Subcutaneous abdominal adipose tissue (tissue), 5 donors: Measurements from ENCODE around the gene FPGT.
"Not testable (repeated sequence)": the region's sequence is repeated elsewhere in the genome, so short reads cannot be mapped to it uniquely, and the experiment has no call there.

Experiments used
- H3K27ac ChIP-seq: one replicate; pipeline ENCODE4 v1.7.0; 2013; ENCODE audit warnings: low read depth, mild to moderate bottlenecking, inconsistent platforms, low read length, moderate library complexity
- H3K27me3 ChIP-seq, 5 donors: one replicate each; pipeline ENCODE4 v1.7.0; 2013; ENCODE audit warnings: low read length in 5 of 5, inconsistent platforms in 1 of 5; ENCODE audit not compliant: control insufficient read depth in 5 of 5, insufficient read depth in 4 of 5
- H3K36me3 ChIP-seq, 5 donors: one replicate each; pipeline ENCODE4 v1.7.0; 2013; ENCODE audit warnings: low read length in 5 of 5; ENCODE audit not compliant: control insufficient read depth in 5 of 5, insufficient read depth in 5 of 5
- H3K4me1 ChIP-seq, 5 donors: one replicate each; pipeline ENCODE4 v1.7.0; 2013; ENCODE audit warnings: low read length in 5 of 5, mild to moderate bottlenecking in 3 of 5, moderate library complexity in 1 of 5; ENCODE audit not compliant: control insufficient read depth in 5 of 5, insufficient read depth in 5 of 5
- H3K4me3 ChIP-seq, 5 donors: one replicate each; pipeline ENCODE4 v1.7.0; 2013; ENCODE audit warnings: low read length in 5 of 5, low read depth in 1 of 5
- H3K9ac ChIP-seq, 5 donors: one replicate each; pipeline ENCODE4 v1.7.0; 2013; ENCODE audit warnings: low read length in 5 of 5, mild to moderate bottlenecking in 4 of 5, moderate library complexity in 3 of 5
- H3K9me3 ChIP-seq, 5 donors: one replicate each; pipeline ENCODE4 v1.7.0; 2013; ENCODE audit warnings: low read length in 5 of 5; ENCODE audit not compliant: control insufficient read depth in 5 of 5
- donor health status: healthy.
- donor health status: healthy.
- donor health status: healthy.
- donor health status: healthy.
- donor health status: healthy.

The FPGT gene

GRCh38 chr1:74247881-74248528 lies 50.0 kb downstream of the FPGT start:
- no peak overlapping the region for H3K27ac ChIP-seq
- H3K9me3 ChIP-seq: peaks cover 0 to 6% (median 0%) of the 10 kb centered on the region in 5 donors
- H3K36me3 ChIP-seq: peaks cover 0 to 5% (median 0%) of the 10 kb centered on the region in 5 donors
- no peak overlapping the region for H3K4me3 ChIP-seq
- H3K27me3 ChIP-seq: no peaks in the 10 kb centered on the region
- H3K9ac ChIP-seq: no peak overlapping the region
- H3K4me1 ChIP-seq: no peaks in the 10 kb centered on the region

DNA sequence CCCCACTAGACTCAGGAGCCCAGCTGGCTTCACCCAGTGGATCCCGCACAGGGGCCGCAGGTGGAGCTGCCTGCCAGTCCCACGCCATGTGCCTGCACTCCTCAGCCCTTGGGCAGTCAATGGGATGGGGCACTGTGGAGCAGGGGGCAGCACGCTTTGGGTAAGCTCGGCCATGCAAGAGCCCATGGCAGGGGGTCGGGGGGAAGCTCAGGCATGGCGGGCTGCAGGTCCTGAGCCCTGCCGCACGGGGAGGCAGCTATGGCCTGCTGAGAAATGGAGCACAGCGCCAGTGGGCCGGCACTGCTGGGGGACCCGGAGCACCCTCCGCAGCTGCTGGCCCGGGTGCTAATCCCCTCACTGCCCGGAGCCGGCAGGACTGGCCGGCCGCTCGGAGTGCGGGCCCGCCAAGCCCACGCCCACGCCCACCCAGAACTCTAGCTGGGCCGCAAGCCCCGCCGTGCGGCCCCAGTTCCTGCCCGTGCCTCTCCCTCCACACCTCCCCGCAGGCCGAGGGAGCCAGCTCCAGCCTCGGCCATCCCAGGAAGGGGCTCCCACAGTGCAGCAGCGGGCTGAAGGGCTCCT lies 55.3 kb downstream of the FPGT start:
- not testable (repeated sequence) for H3K9ac ChIP-seq, H3K9me3 ChIP-seq, H3K4me1 ChIP-seq, H3K4me3 ChIP-seq, H3K27ac ChIP-seq, H3K27me3 ChIP-seq, H3K36me3 ChIP-seq
